OCI-LY7 (cell line): ENCODE results near the gene SMAGP.
"Not testable (repeated sequence)": the region's sequence is repeated elsewhere in the genome, so short reads cannot be mapped to it uniquely, and the experiment has no call there.

Experiments
- CTCF ChIP-seq: fragments of 200-600 bp; sonication (generic); conservative IDR thresholded peaks from 2 replicates; pipeline ENCODE4 v1.5.1; 2014; ENCODE audit warnings: mild to moderate bottlenecking, antibody characterized with exemption, low read length, moderate library complexity, mixed read lengths
- EZH2phosphoT487 ChIP-seq: fragments of 200-600 bp; sonication (generic); IDR thresholded peaks from 2 replicates; pipeline ENCODE4 v1.6.1; 2018; ENCODE audit warnings: low read depth, borderline replicate concordance, mild to moderate bottlenecking, mixed run types, antibody characterized with exemption, low read length, moderate library complexity, mixed read lengths

GRCh38 chr12:51272810-51273209 is 2.6 kb upstream of the SMAGP start:
- not testable (repeated sequence) for TF ChIP-seq CTCF, EZH2phosphoT487
